Fibroblast of pulmonary artery (primary cell): ENCODE data around the gene SRSF12.

ENCODE experiments used
- DNase-seq: peaks from one replicate; pipeline ENCODE4 v3.0.0-alpha.2; 2010; ENCODE audit warnings: low read depth
- H3K4me3 ChIP-seq: replicated peaks from 2 replicates; pipeline ENCODE4 v1.5.1; 2011; ENCODE audit warnings: low read depth, mild to moderate bottlenecking, control low read depth, low read length, moderate library complexity
- CTCF ChIP-seq: IDR thresholded peaks from 2 replicates; pipeline ENCODE4 v1.5.1; 2011; ENCODE audit warnings: mild to moderate bottlenecking, control low read depth, low read length, inconsistent platforms; ENCODE audit errors: missing control alignments

Gene SRSF12

DNA sequence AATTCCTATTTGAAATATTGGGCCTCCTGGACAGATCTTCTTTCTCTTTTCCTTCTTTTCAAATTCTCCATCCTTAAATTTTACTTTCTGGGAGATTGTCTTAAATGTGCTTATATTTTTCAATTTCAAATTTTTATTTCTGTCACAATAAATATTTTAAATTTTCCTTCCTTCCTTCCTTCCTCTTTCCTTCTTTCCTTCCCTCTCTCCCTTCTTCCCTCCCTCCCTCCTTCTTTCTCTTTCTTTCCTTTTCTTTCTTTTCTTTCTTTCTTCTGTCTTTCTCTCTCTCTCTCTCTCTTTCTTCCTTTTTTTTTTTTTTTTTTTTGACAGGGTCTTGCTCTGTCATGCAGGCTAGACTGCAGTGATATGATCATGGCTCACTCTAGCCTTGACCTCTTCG is 54.0 kb downstream of the SRSF12 start:
- DNase-seq = no peak
- no peak overlapping the region for H3K4me3 ChIP-seq
- TF ChIP-seq CTCF = no peak

GRCh38 chr6:89059227-89059626 is 58.6 kb downstream of the SRSF12 start:
- no peak for DNase-seq
- no peak for TF ChIP-seq CTCF
- no peak overlapping the region for H3K4me3 ChIP-seq

DNA sequence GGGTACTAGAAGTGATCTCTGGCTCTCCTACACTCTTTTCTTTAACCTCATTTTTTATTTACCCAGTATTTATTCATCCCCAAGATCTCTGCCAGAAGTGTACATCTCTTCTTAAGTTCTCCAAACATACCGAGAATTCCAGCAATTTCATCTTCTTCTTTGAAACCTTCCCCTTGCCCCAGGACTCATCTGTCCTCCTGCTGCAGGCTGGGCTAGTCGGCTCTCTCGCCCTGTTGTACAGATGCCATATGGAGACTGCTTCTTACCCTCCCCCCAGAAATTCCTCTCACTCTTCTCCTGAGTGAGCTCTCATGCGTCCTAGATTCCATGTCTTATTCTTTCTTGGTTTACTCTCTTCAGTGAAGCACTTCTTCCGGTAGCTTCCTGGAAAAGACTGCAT is 59.2 kb downstream of the SRSF12 start:
- no peak overlapping the region for H3K4me3 ChIP-seq
- no peak for DNase-seq
- no peak for TF ChIP-seq CTCF

GRCh38 chr6:89057759-89058158 is 60.1 kb downstream of the SRSF12 start:
- DNase-seq = no peak
- H3K4me3 ChIP-seq = no peak overlapping the region
- TF ChIP-seq CTCF = no peak

- no peak overlapping the region for H3K4me3 ChIP-seq
- no peak for DNase-seq
- no peak for TF ChIP-seq CTCF
These were observed 63.7 kb downstream of the SRSF12 start for GRCh38 chr6:89054208-89054607.

DNA sequence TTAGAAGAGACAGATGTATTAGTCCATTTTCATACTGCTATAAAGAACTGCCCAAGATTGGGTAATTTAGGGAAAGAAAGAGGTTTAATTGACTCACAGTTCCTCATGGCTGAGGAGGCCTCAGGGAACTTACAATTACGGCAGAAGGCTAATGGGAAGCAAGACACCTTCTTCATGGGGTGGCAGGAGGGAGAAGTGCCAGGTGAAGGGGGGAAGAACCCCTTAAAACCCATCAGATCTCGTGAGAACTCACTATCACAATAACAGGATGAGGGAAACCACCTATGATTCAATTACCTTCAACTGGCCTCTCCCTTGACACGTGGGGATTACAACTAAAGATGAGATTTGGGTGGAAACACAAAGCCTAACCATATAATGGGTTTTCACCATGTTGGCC is 66.2 kb downstream of the SRSF12 start:
- TF ChIP-seq CTCF = no peak
- H3K4me3 ChIP-seq = no peak overlapping the region
- no peak for DNase-seq

DNA sequence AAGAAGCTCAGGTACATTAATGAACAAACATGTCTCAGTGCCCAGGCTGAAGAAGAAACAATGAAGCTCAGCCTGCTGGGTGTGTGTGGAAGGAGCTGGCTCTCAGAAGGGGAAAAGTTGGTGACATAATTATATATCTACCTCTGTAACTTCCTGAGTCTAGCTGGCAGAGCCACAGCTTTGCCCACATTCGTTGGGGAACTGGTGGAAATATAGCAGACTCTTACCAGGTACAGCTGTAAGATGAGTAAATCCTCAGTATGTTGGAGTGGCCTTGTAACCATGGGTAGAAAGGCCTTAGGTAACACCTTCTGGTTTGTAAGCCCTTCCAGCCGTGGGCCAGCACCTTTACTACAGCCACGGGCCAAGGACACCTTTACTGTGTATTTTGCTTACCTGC is 67.2 kb downstream of the SRSF12 start:
- TF ChIP-seq CTCF = no peak
- no peak for DNase-seq
- no peak overlapping the region for H3K4me3 ChIP-seq
